ENCODE results near the gene SPATA1. TPM values are rescaled to one million over a fixed set of nuclear protein-coding genes. Genes with fewer than 3 reads are reported as not detected.

SPATA1 gene
- total RNA-seq, 4 donors from 2014 or later = 0.35 TPM; not detected in 3

DNA sequence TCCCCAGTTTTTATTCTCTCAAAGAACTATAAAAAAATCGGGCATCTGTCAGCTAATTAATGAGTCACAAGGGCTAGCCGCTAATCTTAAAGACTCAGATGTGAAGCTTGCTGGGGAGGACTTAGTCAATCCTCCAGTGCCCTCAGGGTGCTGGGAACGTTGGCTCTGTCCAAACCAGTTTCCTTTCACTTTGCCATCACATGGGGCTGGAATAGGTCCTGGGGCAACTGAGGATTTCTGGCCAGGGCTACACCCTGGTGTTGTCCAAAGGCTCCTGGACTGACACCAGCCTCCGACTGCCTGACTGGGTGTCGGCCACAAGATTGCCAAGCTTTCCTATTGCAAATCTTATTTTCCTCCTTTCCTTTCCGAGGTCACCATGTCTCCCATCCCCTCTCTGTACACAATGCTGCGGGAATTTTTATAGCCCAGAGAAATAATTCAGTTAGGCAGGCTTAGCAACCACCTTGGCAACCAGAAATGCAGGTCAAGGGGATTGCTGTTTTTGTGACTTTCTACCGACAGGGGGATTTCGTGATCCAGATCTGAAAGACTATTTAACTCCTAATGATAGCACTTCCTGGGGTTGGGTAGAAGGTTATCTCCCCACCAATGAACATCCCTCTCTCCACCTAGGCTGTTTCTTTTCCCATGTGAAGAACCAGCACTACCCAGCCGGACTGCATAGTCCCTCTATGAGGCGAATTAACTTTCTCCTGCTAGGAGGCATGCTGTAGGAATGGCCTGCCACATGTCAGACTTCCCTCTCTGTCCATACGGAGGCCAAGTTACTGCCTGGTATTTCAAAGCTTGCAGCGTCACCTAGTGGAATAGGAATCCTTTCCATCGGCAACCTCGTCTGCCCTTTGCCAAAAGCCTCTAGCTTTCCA is 98.0 kb downstream of the SPATA1 start:
- H3K27me3 ChIP-seq = no peaks in the 10 kb centered on the region

DNA sequence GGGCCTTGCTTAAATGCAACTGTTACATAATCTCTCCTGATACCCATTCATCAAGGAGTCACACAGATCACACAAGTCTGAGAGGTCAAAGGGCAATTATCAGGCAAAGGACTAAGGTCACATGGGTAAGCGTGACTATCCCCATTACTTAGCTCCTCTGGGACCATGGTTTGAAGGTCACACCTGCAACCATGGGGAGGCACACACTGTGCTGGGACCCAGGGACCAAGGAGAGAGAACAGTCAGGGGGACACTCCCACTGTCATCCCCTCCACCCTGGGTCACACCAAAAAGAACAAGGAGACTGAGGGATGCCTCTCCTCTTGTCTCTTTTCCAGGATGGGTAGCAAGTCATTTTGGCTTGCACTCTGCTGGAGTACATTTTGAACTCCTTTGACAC is 99.0 kb downstream of the SPATA1 start:
- ATAC-seq = no peak
- Histone ChIP-seq H3K36me3 (no peaks in the 10 kb centered on the region), H3K4me1 (no peaks in the 10 kb centered on the region), H3K27me3 (no peaks in the 10 kb centered on the region), H3K27ac (no peak overlapping the region), H3K4me3 (no peak overlapping the region), H3K9me3 (no peaks in the 10 kb centered on the region)
- DNase-seq = no peak
- in situ Hi-C loops (cut with MboI; ENCODE audit: low sequenced_read_pairs in 4 of 4) (loop anchor here in 3 of 4 donors (25.0 kb wide), 2 partner anchors 468 to 668 kb away; partner anchors contain the start of gene PRKACB (in 3 of the 3)), intact Hi-C loops (cut with DNase I; ENCODE audit: low total_unique reads) (loop anchor here (2.0 to 10.0 kb wide), 4 partner anchors 30 to 670 kb away; partner anchors contain the start of genes CTBS, GNG5, PRKACB and SPATA1)
- TF ChIP-seq, protein P1, sequence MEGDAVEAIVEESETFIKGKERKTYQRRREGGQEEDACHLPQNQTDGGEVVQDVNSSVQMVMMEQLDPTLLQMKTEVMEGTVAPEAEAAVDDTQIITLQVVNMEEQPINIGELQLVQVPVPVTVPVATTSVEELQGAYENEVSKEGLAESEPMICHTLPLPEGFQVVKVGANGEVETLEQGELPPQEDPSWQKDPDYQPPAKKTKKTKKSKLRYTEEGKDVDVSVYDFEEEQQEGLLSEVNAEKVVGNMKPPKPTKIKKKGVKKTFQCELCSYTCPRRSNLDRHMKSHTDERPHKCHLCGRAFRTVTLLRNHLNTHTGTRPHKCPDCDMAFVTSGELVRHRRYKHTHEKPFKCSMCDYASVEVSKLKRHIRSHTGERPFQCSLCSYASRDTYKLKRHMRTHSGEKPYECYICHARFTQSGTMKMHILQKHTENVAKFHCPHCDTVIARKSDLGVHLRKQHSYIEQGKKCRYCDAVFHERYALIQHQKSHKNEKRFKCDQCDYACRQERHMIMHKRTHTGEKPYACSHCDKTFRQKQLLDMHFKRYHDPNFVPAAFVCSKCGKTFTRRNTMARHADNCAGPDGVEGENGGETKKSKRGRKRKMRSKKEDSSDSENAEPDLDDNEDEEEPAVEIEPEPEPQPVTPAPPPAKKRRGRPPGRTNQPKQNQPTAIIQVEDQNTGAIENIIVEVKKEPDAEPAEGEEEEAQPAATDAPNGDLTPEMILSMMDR (IDR thresholded peaks at IDR 0.05 in 4 of 5, conservative IDR thresholded peaks at IDR 0.05 in 1 of 5) = no peak
- TF ChIP-seq POLR2A (IDR thresholded peaks at IDR 0.05) = no peak

More for the DNA sequence above, 98.0 kb downstream of the SPATA1 start:
- H3K4me3 ChIP-seq = peak overlapping the region; percentile 15 to 36 (median 31)
- intact Hi-C loops (cut with DNase I; ENCODE audit: low total_unique reads) (loop anchor here (2.0 to 10.0 kb wide), 4 partner anchors 29 to 697 kb away; partner anchors contain the start of genes CTBS, GNG5 and SPATA1), in situ Hi-C loops (cut with MboI; ENCODE audit: low sequenced_read_pairs in 4 of 4) (loop anchor here in 3 of 4 donors (25.0 kb wide), 2 partner anchors 467 to 667 kb away; partner anchors contain the start of gene PRKACB (in 3 of the 3))
- ATAC-seq (peak; percentile 71 to 96), DNase-seq (peak; percentile 15 to 50)
- TF ChIP-seq, protein P1 (IDR thresholded peaks at IDR 0.05 in 4 of 5, conservative IDR thresholded peaks at IDR 0.05 in 1 of 5) = peak; percentile 41 to 70 (median 52)
- TF ChIP-seq POLR2A (IDR thresholded peaks at IDR 0.05) = no peak
- H3K4me1 ChIP-seq = peaks cover 0 to 4% of the 10 kb centered on the region in 2 donors
- peak overlapping the region; percentile 33 to 72 (median 54) for H3K27ac ChIP-seq
- no peaks in the 10 kb centered on the region for H3K9me3 ChIP-seq
- H3K36me3 ChIP-seq = no peaks in the 10 kb centered on the region

DNA sequence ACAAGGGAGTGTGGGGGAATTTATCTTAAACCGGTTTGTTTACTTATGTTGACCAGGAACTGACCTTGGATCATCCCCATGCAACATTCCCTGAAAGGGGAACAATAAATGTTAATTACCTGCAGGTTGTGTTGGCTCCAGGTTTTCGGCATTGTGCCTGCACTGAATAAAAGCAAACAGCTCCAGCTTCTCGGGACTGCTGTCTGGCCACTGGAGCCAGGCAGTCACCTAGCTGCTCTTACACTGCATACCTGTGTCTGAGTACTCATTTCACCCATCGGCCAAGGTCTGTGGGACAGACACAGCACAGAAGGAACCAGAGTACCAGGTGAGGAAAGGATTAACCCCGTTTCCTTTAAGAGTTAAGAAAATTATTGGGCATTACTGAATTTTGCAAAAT is 100.8 kb downstream of the SPATA1 start:
- H3K27me3 ChIP-seq = no peaks in the 10 kb centered on the region
- H3K4me3 ChIP-seq = no peak overlapping the region
- H3K27ac ChIP-seq = no peak overlapping the region
- no peak for ATAC-seq
- H3K36me3 ChIP-seq = no peaks in the 10 kb centered on the region
- no peak for DNase-seq
- intact Hi-C loops (cut with DNase I; ENCODE audit: low total_unique reads) = loop anchor here (5.0 to 10.0 kb wide), 3 partner anchors 102 to 672 kb away; partner anchors contain the start of genes GNG5, PRKACB and SPATA1
- in situ Hi-C loops (cut with MboI; ENCODE audit: low sequenced_read_pairs in 4 of 4) = loop anchor here in 3 of 4 donors (25.0 kb wide), 2 partner anchors 470 to 670 kb away; partner anchors contain the start of gene PRKACB (in 3 of the 3)
- TF ChIP-seq, protein P1 (IDR thresholded peaks at IDR 0.05 in 4 of 5, conservative IDR thresholded peaks at IDR 0.05 in 1 of 5) = no peak
- TF ChIP-seq POLR2A (IDR thresholded peaks at IDR 0.05) = no peak
- no peaks in the 10 kb centered on the region for H3K9me3 ChIP-seq
- no peaks in the 10 kb centered on the region for H3K4me1 ChIP-seq

DNA sequence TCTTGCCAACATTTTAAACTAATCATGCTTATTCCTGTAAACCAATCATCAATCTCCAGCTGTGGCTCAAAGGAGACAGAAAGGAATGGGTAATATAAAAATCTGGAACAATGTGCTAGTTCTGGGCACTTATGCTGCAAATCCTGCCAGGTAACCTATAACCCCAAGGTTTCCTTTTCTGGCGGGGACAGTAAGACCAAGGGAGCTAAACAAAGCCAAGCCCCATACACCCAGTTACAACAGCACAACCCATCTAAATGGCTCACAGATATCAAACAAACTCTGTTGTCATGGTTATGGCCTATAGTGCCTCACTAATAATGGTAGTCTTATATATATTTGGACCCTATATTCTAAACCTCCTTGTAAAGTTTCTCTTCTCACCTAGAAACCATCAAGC is 104.9 kb downstream of the SPATA1 start:
- intact Hi-C loops (cut with DNase I; ENCODE audit: low total_unique reads) = no loop called here
- ATAC-seq = no peak
- in situ Hi-C loops (cut with MboI; ENCODE audit: low sequenced_read_pairs in 4 of 4) = loop anchor here in 3 of 4 donors (25.0 kb wide), 2 partner anchors 474 to 674 kb away; partner anchors contain the start of gene PRKACB (in 3 of the 3)

More for the DNA sequence above, 104.9 kb downstream of the SPATA1 start:
- H3K4me1 ChIP-seq = no peaks in the 10 kb centered on the region
- no peak for DNase-seq
- no peaks in the 10 kb centered on the region for H3K36me3 ChIP-seq
- H3K4me3 ChIP-seq = no peak overlapping the region
- no peaks in the 10 kb centered on the region for H3K27me3 ChIP-seq
- H3K27ac ChIP-seq = no peak overlapping the region
- TF ChIP-seq, protein P1 (IDR thresholded peaks at IDR 0.05 in 4 of 5, conservative IDR thresholded peaks at IDR 0.05 in 1 of 5) = no peak
- TF ChIP-seq POLR2A (IDR thresholded peaks at IDR 0.05) = no peak
- no peaks in the 10 kb centered on the region for H3K9me3 ChIP-seq

Measured in gastrocnemius medialis (tissue), 4 donors.